K562 (cell line): Measurements from ENCODE around the gene MSH2. TPM values are rescaled to one million over a fixed set of nuclear protein-coding genes. Genes with fewer than 3 reads are reported as not detected.

Source experiments
- E2F6 ChIP-seq, 2 experiments: IDR thresholded peaks; 2 replicates each; pipeline ENCODE4 v1.6.1; 2011; ENCODE audit warnings: borderline replicate concordance in 1 of 2, control low read depth in 1 of 2, low read depth in 1 of 2, low read length in 1 of 2, mild to moderate bottlenecking in 1 of 2, mixed read lengths in 1 of 2, moderate library complexity in 1 of 2; ENCODE audit not compliant: insufficient read depth in 1 of 2, insufficient read length in 1 of 2, poor library complexity in 1 of 2, severe bottlenecking in 1 of 2; ENCODE audit errors: extremely low read depth in 1 of 2
- ELF4 ChIP-seq: fragments of 450-650 bp; formaldehyde crosslinking; IDR thresholded peaks from 2 replicates; pipeline ENCODE4 v1.4.0; 2022; ENCODE audit warnings: missing genetic modification characterization
- ETV1 ChIP-seq: fragments of 450-650 bp; conservative IDR thresholded peaks from 2 replicates; pipeline ENCODE4 v1.6.1; 2016; ENCODE audit warnings: missing genetic modification characterization, control low read depth, low read depth, missing compliant biosample characterization
- PATZ1 ChIP-seq: fragments of 250-450 bp; sonication (Bioruptor Pico); IDR thresholded peaks from 2 replicates; pipeline ENCODE4 v1.5.0; 2020; ENCODE audit warnings: mild to moderate bottlenecking, borderline replicate concordance
- ZKSCAN8 ChIP-seq: fragments of 200-800 bp; sonication (Bioruptor generic); IDR thresholded peaks from 2 replicates; pipeline ENCODE4 v1.6.1; 2016; ENCODE audit warnings: missing genetic modification characterization, missing compliant biosample characterization
- ZNF263 ChIP-seq: sonication (generic); formaldehyde crosslinking; IDR thresholded peaks from 2 replicates; pipeline ENCODE4 v1.8.0; 2022; ENCODE audit warnings: mild to moderate bottlenecking, missing genetic modification reagents, borderline replicate concordance
- polyA plus RNA-seq, 8 experiments: library from polyadenylated mRNA; depleted of rRNA in 4 of 8; stranded (reverse) in 5 of 8; unstranded in 3 of 8; fragments of >200 nt; fragmentation: Nextera tagmentation in 2 of 8; fragmentation: Illumina TruSeq in 1 of 8; extraction: Ambion mirVana in 2 of 8; extraction: Trizol in 1 of 8; gene quantifications; 2 replicates each; pipeline versions ENCODE4 v1.2.1 to v1.2.3, GENCODE V29; 2011 to 2014; ENCODE audit warnings: inconsistent platforms in 1 of 8, missing spikeins in 1 of 8
- total RNA-seq, 7 experiments: library from RNA; depleted of rRNA in 6 of 7; stranded (reverse); fragments of >200 nt in 6 of 7; fragmentation: Illumina TruSeq in 2 of 7; extraction: Trizol in 2 of 7; gene quantifications; 2 replicates each; pipeline versions ENCODE4 v1.2.1 to v1.2.3, GENCODE V29; 2011 to 2021; ENCODE audit warnings: low replicate concordance in 1 of 7
- TF ChIP-seq, protein P1 (sequence below): fragments of 200-600 bp; sonication (generic); IDR thresholded peaks from one replicate; pipeline ENCODE4 v1.6.1; 2012; ENCODE audit warnings: mild to moderate bottlenecking, low read depth, low read length, inconsistent platforms
- TF ChIP-seq, protein P2 (sequence below), 2 experiments: IDR thresholded peaks in 1 of 2; conservative IDR thresholded peaks in 1 of 2; 2 replicates each; pipeline ENCODE4 v1.6.1; 2016; ENCODE audit warnings: low read depth in 2 of 2, mild to moderate bottlenecking in 1 of 2, missing compliant biosample characterization in 1 of 2, missing genetic modification characterization in 1 of 2, moderate library complexity in 1 of 2

The MSH2 gene
- total and polyA plus RNA-seq, 9 of the 15 experiments (the other 6 are each of a cell fraction or from before 2014, with no cell fraction given), result 51.8 to 139 (median 113) TPM

- TF ChIP-seq PATZ1 (CRISPR knock-in tag), result no peak
- TF ChIP-seq ZNF263 (CRISPR knock-in tag), result no peak
- TF ChIP-seq, protein P1, sequence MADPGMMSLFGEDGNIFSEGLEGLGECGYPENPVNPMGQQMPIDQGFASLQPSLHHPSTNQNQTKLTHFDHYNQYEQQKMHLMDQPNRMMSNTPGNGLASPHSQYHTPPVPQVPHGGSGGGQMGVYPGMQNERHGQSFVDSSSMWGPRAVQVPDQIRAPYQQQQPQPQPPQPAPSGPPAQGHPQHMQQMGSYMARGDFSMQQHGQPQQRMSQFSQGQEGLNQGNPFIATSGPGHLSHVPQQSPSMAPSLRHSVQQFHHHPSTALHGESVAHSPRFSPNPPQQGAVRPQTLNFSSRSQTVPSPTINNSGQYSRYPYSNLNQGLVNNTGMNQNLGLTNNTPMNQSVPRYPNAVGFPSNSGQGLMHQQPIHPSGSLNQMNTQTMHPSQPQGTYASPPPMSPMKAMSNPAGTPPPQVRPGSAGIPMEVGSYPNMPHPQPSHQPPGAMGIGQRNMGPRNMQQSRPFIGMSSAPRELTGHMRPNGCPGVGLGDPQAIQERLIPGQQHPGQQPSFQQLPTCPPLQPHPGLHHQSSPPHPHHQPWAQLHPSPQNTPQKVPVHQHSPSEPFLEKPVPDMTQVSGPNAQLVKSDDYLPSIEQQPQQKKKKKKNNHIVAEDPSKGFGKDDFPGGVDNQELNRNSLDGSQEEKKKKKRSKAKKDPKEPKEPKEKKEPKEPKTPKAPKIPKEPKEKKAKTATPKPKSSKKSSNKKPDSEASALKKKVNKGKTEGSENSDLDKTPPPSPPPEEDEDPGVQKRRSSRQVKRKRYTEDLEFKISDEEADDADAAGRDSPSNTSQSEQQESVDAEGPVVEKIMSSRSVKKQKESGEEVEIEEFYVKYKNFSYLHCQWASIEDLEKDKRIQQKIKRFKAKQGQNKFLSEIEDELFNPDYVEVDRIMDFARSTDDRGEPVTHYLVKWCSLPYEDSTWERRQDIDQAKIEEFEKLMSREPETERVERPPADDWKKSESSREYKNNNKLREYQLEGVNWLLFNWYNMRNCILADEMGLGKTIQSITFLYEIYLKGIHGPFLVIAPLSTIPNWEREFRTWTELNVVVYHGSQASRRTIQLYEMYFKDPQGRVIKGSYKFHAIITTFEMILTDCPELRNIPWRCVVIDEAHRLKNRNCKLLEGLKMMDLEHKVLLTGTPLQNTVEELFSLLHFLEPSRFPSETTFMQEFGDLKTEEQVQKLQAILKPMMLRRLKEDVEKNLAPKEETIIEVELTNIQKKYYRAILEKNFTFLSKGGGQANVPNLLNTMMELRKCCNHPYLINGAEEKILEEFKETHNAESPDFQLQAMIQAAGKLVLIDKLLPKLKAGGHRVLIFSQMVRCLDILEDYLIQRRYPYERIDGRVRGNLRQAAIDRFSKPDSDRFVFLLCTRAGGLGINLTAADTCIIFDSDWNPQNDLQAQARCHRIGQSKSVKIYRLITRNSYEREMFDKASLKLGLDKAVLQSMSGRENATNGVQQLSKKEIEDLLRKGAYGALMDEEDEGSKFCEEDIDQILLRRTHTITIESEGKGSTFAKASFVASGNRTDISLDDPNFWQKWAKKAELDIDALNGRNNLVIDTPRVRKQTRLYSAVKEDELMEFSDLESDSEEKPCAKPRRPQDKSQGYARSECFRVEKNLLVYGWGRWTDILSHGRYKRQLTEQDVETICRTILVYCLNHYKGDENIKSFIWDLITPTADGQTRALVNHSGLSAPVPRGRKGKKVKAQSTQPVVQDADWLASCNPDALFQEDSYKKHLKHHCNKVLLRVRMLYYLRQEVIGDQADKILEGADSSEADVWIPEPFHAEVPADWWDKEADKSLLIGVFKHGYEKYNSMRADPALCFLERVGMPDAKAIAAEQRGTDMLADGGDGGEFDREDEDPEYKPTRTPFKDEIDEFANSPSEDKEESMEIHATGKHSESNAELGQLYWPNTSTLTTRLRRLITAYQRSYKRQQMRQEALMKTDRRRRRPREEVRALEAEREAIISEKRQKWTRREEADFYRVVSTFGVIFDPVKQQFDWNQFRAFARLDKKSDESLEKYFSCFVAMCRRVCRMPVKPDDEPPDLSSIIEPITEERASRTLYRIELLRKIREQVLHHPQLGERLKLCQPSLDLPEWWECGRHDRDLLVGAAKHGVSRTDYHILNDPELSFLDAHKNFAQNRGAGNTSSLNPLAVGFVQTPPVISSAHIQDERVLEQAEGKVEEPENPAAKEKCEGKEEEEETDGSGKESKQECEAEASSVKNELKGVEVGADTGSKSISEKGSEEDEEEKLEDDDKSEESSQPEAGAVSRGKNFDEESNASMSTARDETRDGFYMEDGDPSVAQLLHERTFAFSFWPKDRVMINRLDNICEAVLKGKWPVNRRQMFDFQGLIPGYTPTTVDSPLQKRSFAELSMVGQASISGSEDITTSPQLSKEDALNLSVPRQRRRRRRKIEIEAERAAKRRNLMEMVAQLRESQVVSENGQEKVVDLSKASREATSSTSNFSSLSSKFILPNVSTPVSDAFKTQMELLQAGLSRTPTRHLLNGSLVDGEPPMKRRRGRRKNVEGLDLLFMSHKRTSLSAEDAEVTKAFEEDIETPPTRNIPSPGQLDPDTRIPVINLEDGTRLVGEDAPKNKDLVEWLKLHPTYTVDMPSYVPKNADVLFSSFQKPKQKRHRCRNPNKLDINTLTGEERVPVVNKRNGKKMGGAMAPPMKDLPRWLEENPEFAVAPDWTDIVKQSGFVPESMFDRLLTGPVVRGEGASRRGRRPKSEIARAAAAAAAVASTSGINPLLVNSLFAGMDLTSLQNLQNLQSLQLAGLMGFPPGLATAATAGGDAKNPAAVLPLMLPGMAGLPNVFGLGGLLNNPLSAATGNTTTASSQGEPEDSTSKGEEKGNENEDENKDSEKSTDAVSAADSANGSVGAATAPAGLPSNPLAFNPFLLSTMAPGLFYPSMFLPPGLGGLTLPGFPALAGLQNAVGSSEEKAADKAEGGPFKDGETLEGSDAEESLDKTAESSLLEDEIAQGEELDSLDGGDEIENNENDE, result no peak
- 0 out of 2 replicates have a peak, but pooled peaks have one; percentile 30 for TF ChIP-seq ZKSCAN8 (CRISPR knock-in tag)
- TF ChIP-seq E2F6 (IDR thresholded peaks at IDR 0.05; ENCODE audit: borderline replicate concordance in 1 of 2, extremely low read depth in 1 of 2, insufficient read depth in 1 of 2, insufficient read length in 1 of 2, low read depth in 1 of 2, low read length in 1 of 2, poor library complexity in 1 of 2, severe bottlenecking in 1 of 2), result no peak
- TF ChIP-seq, protein P2, sequence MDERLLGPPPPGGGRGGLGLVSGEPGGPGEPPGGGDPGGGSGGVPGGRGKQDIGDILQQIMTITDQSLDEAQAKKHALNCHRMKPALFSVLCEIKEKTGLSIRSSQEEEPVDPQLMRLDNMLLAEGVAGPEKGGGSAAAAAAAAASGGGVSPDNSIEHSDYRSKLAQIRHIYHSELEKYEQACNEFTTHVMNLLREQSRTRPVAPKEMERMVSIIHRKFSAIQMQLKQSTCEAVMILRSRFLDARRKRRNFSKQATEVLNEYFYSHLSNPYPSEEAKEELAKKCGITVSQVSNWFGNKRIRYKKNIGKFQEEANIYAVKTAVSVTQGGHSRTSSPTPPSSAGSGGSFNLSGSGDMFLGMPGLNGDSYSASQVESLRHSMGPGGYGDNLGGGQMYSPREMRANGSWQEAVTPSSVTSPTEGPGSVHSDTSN (CRISPR knock-in tag; IDR thresholded peaks at IDR 0.05; ENCODE audit: low read depth), result no peak
- TF ChIP-seq, protein P2 (tag; conservative IDR thresholded peaks at IDR 0.05; ENCODE audit: low read depth), result 0 out of 2 replicates have a peak, but pooled peaks have one; percentile 30
- peak; percentile 52; the same call in 1 of the 2 replicates for TF ChIP-seq ELF4 (CRISPR knock-in tag)
- peak; percentile 75 for TF ChIP-seq ETV1
Observed at GRCh38 chr2:47512581-47513083, 109.7 kb downstream of the MSH2 start (continued).
